ENCODE results near the gene C11orf42. TPM values are rescaled to one million over a fixed set of nuclear protein-coding genes. Genes with fewer than 3 reads are reported as not detected.
A peak's percentile ranks its signal among the peaks of the same experiment; 100 is the strongest.

C11orf42 gene
- total RNA-seq, 4 donors from 2014 or later: not detected

DNA sequence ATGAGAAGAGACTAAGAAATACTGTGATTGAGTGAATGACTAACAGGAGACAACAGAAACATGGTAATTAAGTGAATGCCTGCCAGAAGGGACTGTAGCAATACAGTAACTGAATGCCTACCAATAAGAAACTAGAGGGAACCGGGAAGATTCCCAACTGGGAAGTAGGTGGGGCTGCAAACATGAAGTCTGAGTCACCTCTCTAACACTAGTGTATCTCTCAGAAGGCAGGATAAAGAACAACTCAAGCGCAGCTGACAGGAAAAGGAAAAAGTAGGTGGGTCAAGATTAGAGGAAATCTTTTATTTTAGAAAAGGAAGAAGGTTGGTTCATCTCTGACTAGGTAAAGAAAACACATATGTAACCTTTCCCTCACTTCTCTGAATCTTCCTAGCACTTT is 14.0 kb downstream of the C11orf42 start:
- Histone ChIP-seq H3K4me3 (no peak overlapping the region), H3K9me3 (no peaks in the 10 kb centered on the region), H3K27me3 (no peaks in the 10 kb centered on the region), H3K36me3 (no peaks in the 10 kb centered on the region), H3K27ac (no peak overlapping the region), H3K4me1 (no peaks in the 10 kb centered on the region)
- TF ChIP-seq POLR2A (IDR thresholded peaks at IDR 0.05) (no peak), CTCF (IDR thresholded peaks at IDR 0.05) (no peak)
- intact Hi-C loops (cut with DNase I; ENCODE audit: low total_unique reads): no loop called here
- DNase-seq: no peak

DNA sequence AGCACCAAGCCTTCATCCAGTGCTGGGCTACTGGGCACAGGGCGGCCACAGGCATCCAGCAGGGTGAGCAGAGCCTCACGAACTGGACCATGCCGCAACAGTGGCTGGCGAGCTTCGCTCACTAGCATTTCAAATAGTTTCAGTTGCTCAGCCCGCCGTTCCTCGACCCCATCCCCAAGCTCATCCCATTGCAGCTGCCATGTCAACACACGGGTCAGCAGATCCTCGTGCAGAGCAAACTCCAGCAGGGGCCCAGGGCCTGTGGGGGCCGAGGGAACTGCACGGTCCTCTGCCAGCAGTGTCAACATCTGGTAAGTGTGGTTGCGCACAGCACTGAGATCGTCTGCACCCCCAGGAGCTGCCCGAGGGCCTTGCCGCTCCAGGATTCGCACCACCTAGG is 18.5 kb downstream of the C11orf42 start:
- H3K27ac ChIP-seq: no peak overlapping the region
- H3K27me3 ChIP-seq: no peaks in the 10 kb centered on the region
- no peak overlapping the region for H3K4me3 ChIP-seq
- DNase-seq: no peak
- no peaks in the 10 kb centered on the region for H3K36me3 ChIP-seq
- intact Hi-C loops (cut with DNase I; ENCODE audit: low total_unique reads): no loop called here
- TF ChIP-seq POLR2A (IDR thresholded peaks at IDR 0.05) (no peak), CTCF (IDR thresholded peaks at IDR 0.05) (no peak)
- no peaks in the 10 kb centered on the region for H3K4me1 ChIP-seq
- no peaks in the 10 kb centered on the region for H3K9me3 ChIP-seq

GRCh38 chr11:6224421-6224820 is 19.1 kb downstream of the C11orf42 start:
- no peak overlapping the region for H3K4me3 ChIP-seq
- H3K4me1 ChIP-seq: no peaks in the 10 kb centered on the region
- no peak overlapping the region for H3K27ac ChIP-seq
- intact Hi-C loops (cut with DNase I; ENCODE audit: low total_unique reads): no loop called here
- no peaks in the 10 kb centered on the region for H3K27me3 ChIP-seq
- no peaks in the 10 kb centered on the region for H3K36me3 ChIP-seq
- TF ChIP-seq POLR2A (IDR thresholded peaks at IDR 0.05) (no peak), CTCF (IDR thresholded peaks at IDR 0.05) (no peak)
- no peaks in the 10 kb centered on the region for H3K9me3 ChIP-seq
- no peak for DNase-seq

DNA sequence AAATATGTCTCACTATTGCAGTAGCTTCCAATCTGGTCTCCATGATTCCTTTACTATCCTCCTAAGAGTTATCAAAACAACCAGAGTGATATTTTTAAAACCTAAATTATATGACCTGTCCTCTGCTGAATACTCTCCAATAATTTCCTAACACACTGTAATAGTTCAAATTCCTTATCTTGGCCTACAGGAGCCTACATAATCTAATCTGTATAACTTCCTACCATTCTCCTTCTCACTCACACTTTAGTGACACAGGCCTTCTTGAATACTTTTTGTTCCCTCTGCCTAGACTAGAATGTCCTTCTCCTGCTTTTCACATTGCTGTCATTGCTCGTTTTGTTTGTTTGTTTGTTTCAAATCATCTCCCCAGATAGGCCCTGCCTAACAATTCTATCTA is 19.7 kb downstream of the C11orf42 start:
- Histone ChIP-seq H3K9me3 (no peaks in the 10 kb centered on the region), H3K27me3 (no peaks in the 10 kb centered on the region), H3K36me3 (no peaks in the 10 kb centered on the region), H3K4me3 (no peak overlapping the region), H3K27ac (peak overlapping the region in 1 of 2 donors; percentile 46), H3K4me1 (no peaks in the 10 kb centered on the region)
- TF ChIP-seq CTCF (IDR thresholded peaks at IDR 0.05) (no peak), POLR2A (IDR thresholded peaks at IDR 0.05) (no peak)
- intact Hi-C loops (cut with DNase I; ENCODE audit: low total_unique reads): no loop called here
- no peak for DNase-seq

DNA sequence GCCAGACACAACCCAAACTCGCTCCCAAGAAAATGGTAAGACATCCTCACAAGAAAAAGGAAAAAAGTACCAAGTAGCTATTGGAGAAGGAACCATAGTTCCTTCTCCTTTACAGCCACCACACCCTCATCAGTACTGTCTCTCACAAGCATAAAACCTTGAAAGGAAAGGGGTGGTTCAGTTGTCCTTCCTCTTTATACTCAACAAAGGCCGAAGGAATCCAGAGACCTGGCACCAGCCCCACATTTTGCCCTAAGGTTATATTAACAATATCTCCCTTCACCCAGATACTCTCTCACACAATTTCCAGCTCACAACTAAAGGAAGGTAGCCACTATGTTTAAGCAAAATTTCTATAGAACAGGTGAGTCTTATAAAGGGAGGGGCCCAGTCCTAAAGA is 20.5 kb downstream of the C11orf42 start:
- H3K36me3 ChIP-seq: no peaks in the 10 kb centered on the region
- no peaks in the 10 kb centered on the region for H3K4me1 ChIP-seq
- TF ChIP-seq CTCF (IDR thresholded peaks at IDR 0.05) (no peak), POLR2A (IDR thresholded peaks at IDR 0.05) (no peak)
- no peak overlapping the region for H3K4me3 ChIP-seq
- DNase-seq: no peak
- intact Hi-C loops (cut with DNase I; ENCODE audit: low total_unique reads): no loop called here
- H3K27ac ChIP-seq: peak overlapping the region in 1 of 2 donors; percentile 46
- no peaks in the 10 kb centered on the region for H3K27me3 ChIP-seq
- no peaks in the 10 kb centered on the region for H3K9me3 ChIP-seq
